ENCODE measurements around the gene TBC1D1. TPM values are rescaled to one million over a fixed set of nuclear protein-coding genes. Genes with fewer than 3 reads are reported as not detected.

The TBC1D1 gene
- total and polyA plus RNA-seq, 2 of the 8 experiments (the other 6 are each of a cell fraction or from before 2014, with no cell fraction given): 96.9 to 162 TPM

DNA sequence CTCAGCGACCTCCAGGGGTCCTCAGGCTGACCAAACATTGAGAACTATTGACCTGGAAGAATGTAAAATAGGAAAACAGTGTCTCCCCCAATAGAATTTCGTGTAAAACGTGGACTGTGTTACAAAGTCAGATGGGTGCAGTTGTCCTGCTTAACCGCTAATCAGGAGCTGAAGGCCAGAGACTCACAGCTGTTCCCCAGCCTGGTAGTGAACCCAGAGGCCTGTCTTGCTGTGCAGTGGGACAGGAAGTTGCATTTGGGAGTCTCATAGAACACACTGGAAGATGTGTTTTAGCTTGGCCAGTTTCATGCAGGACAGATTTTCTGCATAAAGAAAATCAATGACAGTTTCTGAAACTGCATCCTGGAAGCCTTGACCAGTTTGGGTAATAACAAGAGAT is 220.8 kb downstream of the TBC1D1 start (continued):
- TF ChIP-seq, protein P1, sequence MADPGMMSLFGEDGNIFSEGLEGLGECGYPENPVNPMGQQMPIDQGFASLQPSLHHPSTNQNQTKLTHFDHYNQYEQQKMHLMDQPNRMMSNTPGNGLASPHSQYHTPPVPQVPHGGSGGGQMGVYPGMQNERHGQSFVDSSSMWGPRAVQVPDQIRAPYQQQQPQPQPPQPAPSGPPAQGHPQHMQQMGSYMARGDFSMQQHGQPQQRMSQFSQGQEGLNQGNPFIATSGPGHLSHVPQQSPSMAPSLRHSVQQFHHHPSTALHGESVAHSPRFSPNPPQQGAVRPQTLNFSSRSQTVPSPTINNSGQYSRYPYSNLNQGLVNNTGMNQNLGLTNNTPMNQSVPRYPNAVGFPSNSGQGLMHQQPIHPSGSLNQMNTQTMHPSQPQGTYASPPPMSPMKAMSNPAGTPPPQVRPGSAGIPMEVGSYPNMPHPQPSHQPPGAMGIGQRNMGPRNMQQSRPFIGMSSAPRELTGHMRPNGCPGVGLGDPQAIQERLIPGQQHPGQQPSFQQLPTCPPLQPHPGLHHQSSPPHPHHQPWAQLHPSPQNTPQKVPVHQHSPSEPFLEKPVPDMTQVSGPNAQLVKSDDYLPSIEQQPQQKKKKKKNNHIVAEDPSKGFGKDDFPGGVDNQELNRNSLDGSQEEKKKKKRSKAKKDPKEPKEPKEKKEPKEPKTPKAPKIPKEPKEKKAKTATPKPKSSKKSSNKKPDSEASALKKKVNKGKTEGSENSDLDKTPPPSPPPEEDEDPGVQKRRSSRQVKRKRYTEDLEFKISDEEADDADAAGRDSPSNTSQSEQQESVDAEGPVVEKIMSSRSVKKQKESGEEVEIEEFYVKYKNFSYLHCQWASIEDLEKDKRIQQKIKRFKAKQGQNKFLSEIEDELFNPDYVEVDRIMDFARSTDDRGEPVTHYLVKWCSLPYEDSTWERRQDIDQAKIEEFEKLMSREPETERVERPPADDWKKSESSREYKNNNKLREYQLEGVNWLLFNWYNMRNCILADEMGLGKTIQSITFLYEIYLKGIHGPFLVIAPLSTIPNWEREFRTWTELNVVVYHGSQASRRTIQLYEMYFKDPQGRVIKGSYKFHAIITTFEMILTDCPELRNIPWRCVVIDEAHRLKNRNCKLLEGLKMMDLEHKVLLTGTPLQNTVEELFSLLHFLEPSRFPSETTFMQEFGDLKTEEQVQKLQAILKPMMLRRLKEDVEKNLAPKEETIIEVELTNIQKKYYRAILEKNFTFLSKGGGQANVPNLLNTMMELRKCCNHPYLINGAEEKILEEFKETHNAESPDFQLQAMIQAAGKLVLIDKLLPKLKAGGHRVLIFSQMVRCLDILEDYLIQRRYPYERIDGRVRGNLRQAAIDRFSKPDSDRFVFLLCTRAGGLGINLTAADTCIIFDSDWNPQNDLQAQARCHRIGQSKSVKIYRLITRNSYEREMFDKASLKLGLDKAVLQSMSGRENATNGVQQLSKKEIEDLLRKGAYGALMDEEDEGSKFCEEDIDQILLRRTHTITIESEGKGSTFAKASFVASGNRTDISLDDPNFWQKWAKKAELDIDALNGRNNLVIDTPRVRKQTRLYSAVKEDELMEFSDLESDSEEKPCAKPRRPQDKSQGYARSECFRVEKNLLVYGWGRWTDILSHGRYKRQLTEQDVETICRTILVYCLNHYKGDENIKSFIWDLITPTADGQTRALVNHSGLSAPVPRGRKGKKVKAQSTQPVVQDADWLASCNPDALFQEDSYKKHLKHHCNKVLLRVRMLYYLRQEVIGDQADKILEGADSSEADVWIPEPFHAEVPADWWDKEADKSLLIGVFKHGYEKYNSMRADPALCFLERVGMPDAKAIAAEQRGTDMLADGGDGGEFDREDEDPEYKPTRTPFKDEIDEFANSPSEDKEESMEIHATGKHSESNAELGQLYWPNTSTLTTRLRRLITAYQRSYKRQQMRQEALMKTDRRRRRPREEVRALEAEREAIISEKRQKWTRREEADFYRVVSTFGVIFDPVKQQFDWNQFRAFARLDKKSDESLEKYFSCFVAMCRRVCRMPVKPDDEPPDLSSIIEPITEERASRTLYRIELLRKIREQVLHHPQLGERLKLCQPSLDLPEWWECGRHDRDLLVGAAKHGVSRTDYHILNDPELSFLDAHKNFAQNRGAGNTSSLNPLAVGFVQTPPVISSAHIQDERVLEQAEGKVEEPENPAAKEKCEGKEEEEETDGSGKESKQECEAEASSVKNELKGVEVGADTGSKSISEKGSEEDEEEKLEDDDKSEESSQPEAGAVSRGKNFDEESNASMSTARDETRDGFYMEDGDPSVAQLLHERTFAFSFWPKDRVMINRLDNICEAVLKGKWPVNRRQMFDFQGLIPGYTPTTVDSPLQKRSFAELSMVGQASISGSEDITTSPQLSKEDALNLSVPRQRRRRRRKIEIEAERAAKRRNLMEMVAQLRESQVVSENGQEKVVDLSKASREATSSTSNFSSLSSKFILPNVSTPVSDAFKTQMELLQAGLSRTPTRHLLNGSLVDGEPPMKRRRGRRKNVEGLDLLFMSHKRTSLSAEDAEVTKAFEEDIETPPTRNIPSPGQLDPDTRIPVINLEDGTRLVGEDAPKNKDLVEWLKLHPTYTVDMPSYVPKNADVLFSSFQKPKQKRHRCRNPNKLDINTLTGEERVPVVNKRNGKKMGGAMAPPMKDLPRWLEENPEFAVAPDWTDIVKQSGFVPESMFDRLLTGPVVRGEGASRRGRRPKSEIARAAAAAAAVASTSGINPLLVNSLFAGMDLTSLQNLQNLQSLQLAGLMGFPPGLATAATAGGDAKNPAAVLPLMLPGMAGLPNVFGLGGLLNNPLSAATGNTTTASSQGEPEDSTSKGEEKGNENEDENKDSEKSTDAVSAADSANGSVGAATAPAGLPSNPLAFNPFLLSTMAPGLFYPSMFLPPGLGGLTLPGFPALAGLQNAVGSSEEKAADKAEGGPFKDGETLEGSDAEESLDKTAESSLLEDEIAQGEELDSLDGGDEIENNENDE (IDR thresholded peaks at IDR 0.05; ENCODE audit: insufficient replicate concordance, low read length): no peak
- no peak for TF ChIP-seq JUND (IDR thresholded peaks at IDR 0.05; ENCODE audit: low read length)
- TF ChIP-seq CREB1 (IDR thresholded peaks at IDR 0.05): no peak
- no peak for TF ChIP-seq HDAC2 (IDR thresholded peaks at IDR 0.05; ENCODE audit: borderline replicate concordance in 1 of 2, low read depth in 2 of 2, low read length in 2 of 2)
- no peak for TF ChIP-seq FOSL1 (IDR thresholded peaks at IDR 0.05; ENCODE audit: insufficient read depth, low read depth, low read length)
- TF ChIP-seq GABPA (IDR thresholded peaks at IDR 0.05; ENCODE audit: borderline replicate concordance, insufficient read depth, low read length): no peak
- TF ChIP-seq SUZ12 (IDR thresholded peaks at IDR 0.05; ENCODE audit: low read length): no peak
- no peak for TF ChIP-seq POLR2A (IDR thresholded peaks at IDR 0.05; ENCODE audit: control extremely low read depth in 1 of 2, low read depth in 2 of 2, low read length in 2 of 2)
- TF ChIP-seq SIX5 (IDR thresholded peaks at IDR 0.05; ENCODE audit: low read depth, low read length): no peak
- TF ChIP-seq SRF (IDR thresholded peaks at IDR 0.05; ENCODE audit: low read depth, low read length): no peak
- no peak for TF ChIP-seq EP300 (IDR thresholded peaks at IDR 0.05; ENCODE audit: borderline replicate concordance in 1 of 2, low read depth in 2 of 2, low read length in 2 of 2)
- TF ChIP-seq EGR1 (IDR thresholded peaks at IDR 0.05; ENCODE audit: borderline replicate concordance, low read depth, low read length): no peak
